ENCODE results near the gene ADAD2.

DNA sequence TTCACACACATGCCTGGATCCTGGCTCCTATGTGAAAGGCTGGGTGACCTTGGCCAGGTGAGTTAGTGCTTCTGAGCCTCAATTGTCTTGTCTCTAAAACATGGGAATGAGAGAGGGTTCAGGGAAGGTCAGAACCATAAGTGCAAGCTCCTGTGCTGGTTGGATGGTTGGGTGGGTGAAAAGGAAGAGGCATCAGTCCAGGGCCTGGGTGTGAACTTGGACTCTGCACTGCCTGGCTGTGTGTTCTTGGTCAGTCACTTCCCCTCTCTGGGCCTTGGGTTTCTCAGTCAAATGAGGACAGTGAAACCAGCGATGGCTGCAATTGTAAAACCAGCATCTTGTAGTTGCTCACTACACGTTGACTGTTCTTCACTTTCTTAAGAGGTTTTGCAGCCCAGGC, 49.5 kb downstream of the ADAD2 start:
- no peak for TF ChIP-seq SUZ12 (IDR thresholded peaks at IDR 0.05; ENCODE audit: extremely low read depth, insufficient read depth, insufficient read length)
- TF ChIP-seq YY1 (IDR thresholded peaks at IDR 0.05; ENCODE audit: insufficient read depth, insufficient read length) = no peak

All from NT2/D1 (cell line).